Endothelial cell of umbilical vein (primary cell): ENCODE results near the gene KRT222. TPM values are rescaled to one million over a fixed set of nuclear protein-coding genes. Genes with fewer than 3 reads are reported as not detected.

Source experiments
- BruUV-seq: library from RNA; stranded (reverse); fragments of 400-500 nt; replicated peaks from 2 replicates; lab custom pipeline; 2021; lab: Mats Ljungman, UMichigan
- CTCF ChIA-PET: fragments of 300-600, 350-600 bp; sonication (Branson Sonifier 250); formaldehyde crosslinking; loops from one replicate; lab custom pipeline; 2021; ENCODE audit warnings: antibody characterized with exemption, inconsistent platforms; lab: Charles Lee
- POLR2A ChIA-PET: fragments of 300-600, 350-600 bp; sonication (Branson Sonifier 250); formaldehyde crosslinking; loops from one replicate; lab custom pipeline; 2021; ENCODE audit warnings: antibody characterized with exemption, inconsistent platforms; lab: Charles Lee
- DNase-seq: peaks from one replicate; pipeline ENCODE4 v3.0.0-alpha.2; 2011; ENCODE audit warnings: low read depth, low spot score
- FAIRE-seq: peaks from 2 replicates; lab custom pipeline; 2011; peaks lifted over from hg19 to GRCh38; lab: Jason Lieb, UNC
- H2AFZ ChIP-seq: 2 replicates; pipeline ENCODE4 v1.6.0; 2012; ENCODE audit warnings: low read depth, low read length, control low read depth, inconsistent platforms
- H3K27ac ChIP-seq: 2 replicates; pipeline ENCODE4 v1.5.1; 2011; ENCODE audit warnings: low read depth, mild to moderate bottlenecking, control low read depth, low read length, moderate library complexity; ENCODE audit not compliant: insufficient read depth
- H3K27me3 ChIP-seq, 2 experiments: 2 replicates each; pipeline versions ENCODE4 v1.6.0 to v1.6.1; 2011; ENCODE audit warnings: low read length in 2 of 2, mixed read lengths in 1 of 2; ENCODE audit not compliant: control insufficient read depth in 2 of 2, insufficient read depth in 2 of 2
- H3K36me3 ChIP-seq, 2 experiments: 2 replicates in 1 of 2; 3 replicates in 1 of 2; pipeline ENCODE4 v1.5.1; 2011; ENCODE audit warnings: low read length in 2 of 2, mild to moderate bottlenecking in 1 of 2, moderate library complexity in 1 of 2; ENCODE audit not compliant: control insufficient read depth in 2 of 2, insufficient read depth in 2 of 2; ENCODE audit errors: extremely low read depth in 1 of 2
- H3K4me1 ChIP-seq: 3 replicates; pipeline ENCODE4 v1.5.1; 2011; ENCODE audit warnings: mild to moderate bottlenecking, low read length; ENCODE audit not compliant: control insufficient read depth, insufficient read depth; ENCODE audit errors: extremely low read depth
- H3K4me2 ChIP-seq: 2 replicates; pipeline ENCODE4 v1.6.1; 2011; ENCODE audit warnings: low read length, control low read depth, mixed read lengths; ENCODE audit not compliant: insufficient read depth
- H3K4me3 ChIP-seq, 3 experiments: fragments of 200-600 bp in 1 of 3; sonication (generic), shearing (Covaris generic) in 1 of 3; replicated peaks in 1 of 3; 2 replicates each; pipeline ENCODE4 v1.5.1; 2011 to 2016; ENCODE audit warnings: control low read depth in 3 of 3, low read length in 3 of 3, mild to moderate bottlenecking in 2 of 3, inconsistent platforms in 1 of 3, low read depth in 1 of 3, moderate library complexity in 1 of 3; ENCODE audit not compliant: insufficient read depth in 1 of 3
- H3K79me2 ChIP-seq: 2 replicates; pipeline ENCODE4 v1.6.0; 2012; ENCODE audit warnings: low read length, inconsistent platforms; ENCODE audit not compliant: control insufficient read depth, insufficient read depth
- H3K9ac ChIP-seq: replicated peaks from 2 replicates; pipeline ENCODE3; 2011; ENCODE audit warnings: low read length, control low read depth; ENCODE audit not compliant: insufficient read depth; ENCODE audit errors: extremely low read depth
- H3K9me1 ChIP-seq: replicated peaks from 3 replicates; pipeline ENCODE4 v1.6.0; 2011; ENCODE audit warnings: mild to moderate bottlenecking, low read length; ENCODE audit not compliant: control insufficient read depth, insufficient read depth; ENCODE audit errors: extremely low read depth
- H3K9me3 ChIP-seq: replicated peaks from 2 replicates; pipeline ENCODE4 v1.5.1; 2012; ENCODE audit warnings: low read length, inconsistent platforms; ENCODE audit not compliant: control insufficient read depth, insufficient read depth
- H4K20me1 ChIP-seq: replicated peaks from 2 replicates; pipeline ENCODE3; 2011; ENCODE audit warnings: mild to moderate bottlenecking, low read length; ENCODE audit not compliant: control insufficient read depth, insufficient read depth; ENCODE audit errors: extremely low read depth
- EZH2 ChIP-seq: IDR thresholded peaks from 2 replicates; pipeline ENCODE4 v1.6.1; 2012; ENCODE audit warnings: borderline replicate concordance, low read depth, mild to moderate bottlenecking, moderate library complexity, low read length, inconsistent platforms; ENCODE audit not compliant: severe bottlenecking
- FOS ChIP-seq: IDR thresholded peaks from 2 replicates; pipeline ENCODE4 v1.6.1; 2011; ENCODE audit warnings: mild to moderate bottlenecking, low read length, moderate library complexity, borderline replicate concordance; ENCODE audit not compliant: insufficient read depth
- GATA2 ChIP-seq: IDR thresholded peaks from 2 replicates; pipeline ENCODE4 v1.7.0; 2011; ENCODE audit warnings: low read depth, mild to moderate bottlenecking, moderate library complexity, mixed read lengths, low read length; ENCODE audit not compliant: insufficient read length, insufficient read depth
- JUN ChIP-seq: IDR thresholded peaks from 2 replicates; pipeline ENCODE4 v1.6.1; 2011; ENCODE audit warnings: borderline replicate concordance, low read depth; ENCODE audit not compliant: insufficient read length, insufficient read depth
- MYC ChIP-seq: IDR thresholded peaks from one replicate; pipeline ENCODE4 v1.6.1; 2011; ENCODE audit warnings: mild to moderate bottlenecking, low read depth, low read length
- POLR2A ChIP-seq: IDR thresholded peaks from 2 replicates; pipeline ENCODE4 v1.6.1; 2012; ENCODE audit warnings: low read depth, mild to moderate bottlenecking, control low read depth, low read length
- POLR2AphosphoS5 ChIP-seq: IDR thresholded peaks from 2 replicates; pipeline ENCODE4 v1.6.1; 2012; ENCODE audit warnings: low read depth, mild to moderate bottlenecking, control low read depth, low read length, moderate library complexity; ENCODE audit not compliant: insufficient read depth
- dilution Hi-C: fragments of 300-500 bp; cut with MboI; formaldehyde crosslinking; loops from one replicate; pipeline ENCODE4 v1.15.0; 2019; ENCODE audit warnings: low sequenced_read_pairs; ENCODE audit not compliant: extremely low pct_ligation_motif_present
- intact Hi-C: fragments of 100-400 bp; cut with micrococcal nuclease; formaldehyde crosslinking; loops from one replicate; pipeline ENCODE4 v1.10.0; 2022
- polyA plus RNA-seq, 4 experiments: library from polyadenylated mRNA; depleted of rRNA in 3 of 4; stranded (reverse) in 3 of 4; unstranded in 1 of 4; fragments of >200 nt; gene quantifications; 2 replicates each; pipeline versions ENCODE4 v1.2.1 to v1.2.3, GENCODE V29; 2011 to 2012; ENCODE audit warnings: missing spikeins in 1 of 4
- total RNA-seq: library from RNA; stranded (reverse); gene quantifications from 2 replicates; pipeline ENCODE4 v1.2.3, GENCODE V29; 2021
- TF ChIP-seq, protein P1 (sequence below): IDR thresholded peaks from 2 replicates; pipeline ENCODE4 v1.6.1; 2011; ENCODE audit not compliant: insufficient read depth, insufficient read length
- TF ChIP-seq, protein P2 (sequence below), 2 donors: IDR thresholded peaks; 1 replicate in 1 of 2; 2 replicates in 1 of 2; pipeline ENCODE4 v1.5.1; 2011; ENCODE audit warnings: low read length in 2 of 2, mild to moderate bottlenecking in 2 of 2, moderate library complexity in 2 of 2, control low read depth in 1 of 2, inconsistent platforms in 1 of 2, low read depth in 1 of 2; ENCODE audit not compliant: insufficient read depth in 1 of 2; ENCODE audit errors: extremely low read depth in 1 of 2

The KRT222 gene
- total and polyA plus RNA-seq, 2 donors (not counting 3 experiments of a cell fraction or from before 2014, with no cell fraction given): not detected

DNA sequence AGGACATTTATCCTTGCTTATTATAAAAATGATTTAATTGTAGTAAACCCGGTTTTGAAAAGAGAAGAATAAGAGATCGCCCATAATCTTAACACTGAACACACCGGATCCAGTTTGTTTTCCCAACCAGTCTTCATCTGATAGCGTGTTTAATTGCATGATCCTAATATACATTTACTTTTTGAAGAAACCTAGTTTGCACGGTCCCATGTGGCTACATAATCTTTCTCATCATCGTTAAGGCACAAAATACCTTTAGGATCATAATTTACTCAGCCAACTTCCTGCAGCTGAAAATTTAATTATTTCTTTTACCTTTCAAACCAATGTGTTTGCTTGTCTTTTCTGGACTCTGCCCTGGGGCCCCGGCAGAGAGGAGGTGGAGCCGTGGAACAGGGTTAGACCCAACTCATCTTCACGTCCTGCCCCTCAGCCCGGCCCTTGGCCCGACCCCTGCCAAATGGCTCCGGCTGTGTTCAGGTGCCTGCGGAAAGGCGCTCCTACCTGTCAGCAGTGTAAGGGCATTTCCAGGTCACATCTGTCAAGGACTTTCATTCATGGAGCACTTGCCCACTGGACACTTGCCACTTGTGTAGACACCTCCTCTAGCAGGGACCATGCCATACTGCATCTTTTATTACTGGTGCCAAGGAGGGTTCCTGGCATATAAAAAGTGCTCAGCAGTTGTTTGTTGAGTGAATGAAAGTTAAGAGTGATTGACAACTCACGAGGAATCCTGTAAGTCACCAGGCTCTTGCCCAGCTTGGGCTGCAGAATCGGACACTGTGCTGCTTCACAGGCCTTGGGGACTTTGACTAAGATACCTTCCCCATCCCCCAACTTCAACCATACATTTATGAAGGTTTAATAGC, 46.0 kb downstream of the KRT222 start:
- Histone ChIP-seq H3K36me3 (no peaks in the 10 kb centered on the region), H3K9me3 (no peaks in the 10 kb centered on the region), H3K27me3 (peaks cover 0 to 5% of the 10 kb centered on the region in 2 experiments), H3K4me1 (no peaks in the 10 kb centered on the region), H3K27ac (no peak overlapping the region), H3K4me3 (no peak overlapping the region), H2AFZ (no peak overlapping the region), H3K79me2 (no peaks in the 10 kb centered on the region), H3K4me2 (no peak overlapping the region), H3K9ac (no peak overlapping the region), H4K20me1 (no peaks in the 10 kb centered on the region), H3K9me1 (no peaks in the 10 kb centered on the region)
- DNase-seq: no peak
- no TSS peak for BruUV-seq
- TF ChIP-seq POLR2A: no peak
- TF ChIP-seq GATA2: no peak
- TF ChIP-seq, protein P1, sequence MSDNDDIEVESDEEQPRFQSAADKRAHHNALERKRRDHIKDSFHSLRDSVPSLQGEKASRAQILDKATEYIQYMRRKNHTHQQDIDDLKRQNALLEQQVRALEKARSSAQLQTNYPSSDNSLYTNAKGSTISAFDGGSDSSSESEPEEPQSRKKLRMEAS: no peak
- no peak for TF ChIP-seq POLR2AphosphoS5
- no peak for TF ChIP-seq EZH2
- TF ChIP-seq JUN: no peak
- TF ChIP-seq FOS: no peak
- TF ChIP-seq, protein P2, sequence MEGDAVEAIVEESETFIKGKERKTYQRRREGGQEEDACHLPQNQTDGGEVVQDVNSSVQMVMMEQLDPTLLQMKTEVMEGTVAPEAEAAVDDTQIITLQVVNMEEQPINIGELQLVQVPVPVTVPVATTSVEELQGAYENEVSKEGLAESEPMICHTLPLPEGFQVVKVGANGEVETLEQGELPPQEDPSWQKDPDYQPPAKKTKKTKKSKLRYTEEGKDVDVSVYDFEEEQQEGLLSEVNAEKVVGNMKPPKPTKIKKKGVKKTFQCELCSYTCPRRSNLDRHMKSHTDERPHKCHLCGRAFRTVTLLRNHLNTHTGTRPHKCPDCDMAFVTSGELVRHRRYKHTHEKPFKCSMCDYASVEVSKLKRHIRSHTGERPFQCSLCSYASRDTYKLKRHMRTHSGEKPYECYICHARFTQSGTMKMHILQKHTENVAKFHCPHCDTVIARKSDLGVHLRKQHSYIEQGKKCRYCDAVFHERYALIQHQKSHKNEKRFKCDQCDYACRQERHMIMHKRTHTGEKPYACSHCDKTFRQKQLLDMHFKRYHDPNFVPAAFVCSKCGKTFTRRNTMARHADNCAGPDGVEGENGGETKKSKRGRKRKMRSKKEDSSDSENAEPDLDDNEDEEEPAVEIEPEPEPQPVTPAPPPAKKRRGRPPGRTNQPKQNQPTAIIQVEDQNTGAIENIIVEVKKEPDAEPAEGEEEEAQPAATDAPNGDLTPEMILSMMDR (IDR thresholded peaks at IDR 0.05; ENCODE audit: extremely low read depth in 1 of 2, insufficient read depth in 1 of 2, low read depth in 1 of 2, low read length in 2 of 2): no peak
- TF ChIP-seq MYC: no peak
- ChIA-PET POLR2A (no interaction called here), CTCF (interaction anchor here (0.8 to 1.7 kb wide), 24 partner anchors 8 to 1060 kb away, joined by 3 to 24 read pairs (median 4); partner anchors contain the start of gene SMARCE1)
- intact Hi-C loops: no loop called here
- dilution Hi-C loops: no loop called here
- no peak for FAIRE-seq
